Jurkat, Clone E6-1 (cell line): ENCODE data around the gene CFAP206.

ENCODE experiments used
- DNase-seq: peaks from one replicate; pipeline ENCODE4 v3.0.0-alpha.2; 2011; ENCODE audit warnings: low read depth, low spot score
- H3K4me3 ChIP-seq: 2 replicates; pipeline ENCODE4 v1.5.1; 2011; ENCODE audit warnings: mild to moderate bottlenecking, low read length, control low read depth, moderate library complexity

Gene CFAP206

DNA sequence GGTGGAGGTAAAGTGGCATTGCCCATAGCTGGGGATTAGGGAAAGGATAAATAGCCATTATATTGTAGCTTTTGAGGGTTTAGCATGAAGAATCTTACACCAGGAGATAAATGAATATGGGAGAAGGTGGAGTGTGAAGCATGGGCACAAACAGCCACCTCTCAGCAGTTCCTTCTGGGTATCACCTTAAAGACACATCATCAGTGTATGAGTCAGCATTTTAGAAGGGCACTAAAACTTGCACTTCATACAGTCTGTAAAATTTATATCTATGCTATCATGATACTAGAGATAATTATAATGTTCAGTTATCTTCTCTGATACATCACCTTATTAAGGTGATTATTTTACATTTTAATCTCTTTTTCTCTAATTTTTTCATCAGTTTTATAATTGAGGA lies 90.3 kb downstream of the CFAP206 start:
- no peak for DNase-seq
- H3K4me3 ChIP-seq, result no peak overlapping the region

DNA sequence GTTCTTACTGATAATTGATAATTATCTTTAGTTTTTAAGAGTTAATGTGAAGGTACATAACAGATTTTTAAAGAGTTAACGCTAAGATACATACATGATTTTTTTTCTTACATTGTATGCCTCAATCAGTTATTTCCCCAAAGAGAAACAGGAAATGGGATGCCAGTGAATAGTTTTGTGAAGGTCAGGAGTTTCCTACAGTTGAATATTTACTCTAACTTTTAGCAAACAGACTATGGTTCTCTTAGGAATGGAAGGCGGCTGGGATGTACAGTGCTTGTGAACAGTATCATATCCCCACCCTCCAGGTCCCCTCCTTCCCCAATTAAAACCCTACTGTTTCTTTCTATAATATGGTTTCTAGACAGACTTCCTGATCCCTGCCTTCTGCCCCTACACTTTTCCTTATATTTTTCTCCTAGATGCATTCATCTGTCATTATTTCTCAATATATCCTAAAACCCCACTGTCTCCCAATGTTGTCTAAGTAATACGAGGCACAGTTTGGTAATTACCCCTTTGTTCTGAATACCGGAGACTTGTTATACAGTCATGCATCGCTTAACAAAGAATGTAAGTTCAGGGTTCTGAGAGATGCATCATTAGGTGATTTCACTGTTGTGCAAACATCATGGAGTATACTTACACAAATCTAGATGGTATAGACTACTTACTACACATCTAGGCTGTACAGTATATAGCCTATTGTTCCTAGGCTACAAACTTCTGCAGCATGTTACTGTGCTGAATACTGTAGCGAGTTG lies 94.2 kb downstream of the CFAP206 start:
- no peak overlapping the region for H3K4me3 ChIP-seq
- no peak for DNase-seq

DNA sequence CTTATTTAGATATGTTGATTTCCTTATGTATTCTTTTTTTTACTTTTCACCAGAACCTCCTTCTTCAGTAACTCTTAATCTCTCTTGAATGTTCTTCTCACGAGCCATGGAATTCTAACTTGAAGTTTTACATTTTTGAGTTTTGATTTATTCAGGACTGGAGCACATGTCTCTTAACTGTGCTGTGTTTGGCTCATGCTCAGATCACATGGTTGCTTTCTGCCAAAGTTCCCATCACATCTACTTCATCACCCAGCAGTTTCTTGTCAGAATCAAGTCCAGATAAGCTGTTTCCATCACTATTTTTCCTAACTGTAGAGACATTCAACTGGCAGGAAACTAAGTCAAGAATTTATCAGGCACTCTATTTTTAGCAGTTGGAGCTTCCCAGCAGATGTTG lies 96.7 kb downstream of the CFAP206 start:
- H3K4me3 ChIP-seq, result no peak overlapping the region
- DNase-seq, result no peak
